SU-DHL-6 (cell line): Measurements from ENCODE around the gene PTGES2.

ENCODE experiments used
- H2AFZ ChIP-seq: fragments of 200-600 bp; sonication (generic); 2 replicates; pipeline ENCODE4 v1.6.1; 2014; ENCODE audit warnings: low read depth, mild to moderate bottlenecking, moderate library complexity, mixed read lengths, antibody characterized with exemption, low read length; ENCODE audit not compliant: severe bottlenecking
- H3F3A ChIP-seq: fragments of 200-600 bp; shearing (Covaris generic); 2 replicates; pipeline ENCODE4 v1.6.0; 2016; ENCODE audit warnings: antibody characterized with exemption, mild to moderate bottlenecking; ENCODE audit not compliant: insufficient read depth
- H3K27ac ChIP-seq: fragments of 200-600 bp; sonication (generic); 2 replicates; pipeline ENCODE4 v1.5.1; 2016; ENCODE audit warnings: low read depth, mild to moderate bottlenecking, low read length, moderate library complexity, mixed read lengths
- H3K27me3 ChIP-seq: fragments of 200-600 bp; sonication (generic), shearing (Covaris generic); 2 replicates; pipeline ENCODE4 v1.6.0; 2014; ENCODE audit warnings: mild to moderate bottlenecking, low read length
- H3K36me3 ChIP-seq: fragments of 200-600 bp; sonication (generic); 2 replicates; pipeline ENCODE4 v1.6.1; 2014; ENCODE audit warnings: mild to moderate bottlenecking, low read length, mixed read lengths
- H3K4me2 ChIP-seq: fragments of 300-600, 200-600 bp; shearing (Covaris generic), sonication (generic); 2 replicates; pipeline ENCODE4 v1.6.0; 2014; ENCODE audit warnings: low read length, low read depth, mild to moderate bottlenecking; ENCODE audit not compliant: poor library complexity, severe bottlenecking
- H3K4me3 ChIP-seq: fragments of 200-600 bp; sonication (generic); 2 replicates; pipeline ENCODE4 v1.5.1; 2014; ENCODE audit warnings: antibody characterized with exemption, low read length, mild to moderate bottlenecking, mixed read lengths; ENCODE audit not compliant: insufficient read depth, poor library complexity, severe bottlenecking
- H3K79me2 ChIP-seq: fragments of 200-600 bp; sonication (generic); 2 replicates; pipeline ENCODE4 v1.6.1; 2014; ENCODE audit warnings: mild to moderate bottlenecking, low read length, moderate library complexity; ENCODE audit not compliant: insufficient read depth
- H3K9ac ChIP-seq: fragments of 200-600 bp; sonication (generic); 2 replicates; pipeline ENCODE4 v1.7.0; 2014; ENCODE audit warnings: mild to moderate bottlenecking, low read length
- H3K9me2 ChIP-seq: fragments of 200-600 bp; sonication (generic); replicated peaks from 2 replicates; pipeline ENCODE4 v1.6.1; 2014; ENCODE audit warnings: low read length; ENCODE audit not compliant: insufficient read depth
- H3K9me3 ChIP-seq: fragments of 200-600 bp; sonication (generic); 2 replicates; pipeline ENCODE4 v1.6.1; 2014; ENCODE audit warnings: low read length, mixed read lengths; ENCODE audit not compliant: insufficient read depth
- H4K20me1 ChIP-seq: fragments of 200-600 bp; sonication (generic); 2 replicates; pipeline ENCODE4 v1.6.1; 2014; ENCODE audit warnings: low read depth, mild to moderate bottlenecking, antibody characterized with exemption, low read length, moderate library complexity, mixed read lengths
- EZH2phosphoT487 ChIP-seq: fragments of 200-600 bp; sonication (generic), shearing (Covaris generic); conservative IDR thresholded peaks from 2 replicates; pipeline ENCODE4 v1.6.1; 2018; ENCODE audit warnings: mild to moderate bottlenecking, antibody characterized with exemption, low read length, moderate library complexity, mixed read lengths
- TF ChIP-seq, protein P1 (sequence below): fragments of 200-600 bp; sonication (generic); IDR thresholded peaks from one replicate; pipeline ENCODE4 v1.5.1; 2017; ENCODE audit warnings: antibody characterized with exemption, mild to moderate bottlenecking, low read length, moderate library complexity; ENCODE audit not compliant: insufficient read depth, poor library complexity, severe bottlenecking

Gene PTGES2

DNA sequence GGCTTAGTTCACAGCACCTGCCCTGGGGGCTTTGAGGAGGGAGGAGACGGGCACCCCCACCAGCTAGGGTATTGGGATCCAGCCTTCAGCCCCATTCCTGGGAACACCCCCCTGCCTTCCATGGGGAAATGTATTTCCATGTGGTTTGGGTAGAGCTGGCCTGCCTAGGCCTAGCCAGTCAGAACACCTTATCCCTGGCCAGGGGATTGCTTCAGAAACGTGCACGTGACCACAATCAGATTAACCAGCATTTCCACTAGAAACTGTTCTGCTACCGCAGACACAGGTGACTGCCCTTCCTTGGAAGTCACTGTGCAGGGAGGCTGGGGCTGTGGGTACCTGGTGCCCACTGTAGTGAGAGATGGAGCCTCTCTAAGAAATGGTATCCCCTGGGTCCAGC, 46.5 kb upstream of the PTGES2 start:
- no peaks in the 10 kb centered on the region for H3K9me2 ChIP-seq
- no peak overlapping the region for H2AFZ ChIP-seq
- H3F3A ChIP-seq, result 0 out of 2 replicates have a peak, but pooled peaks cover 2% of the 10 kb centered on the region
- no peaks in the 10 kb centered on the region for H3K79me2 ChIP-seq
- H3K27me3 ChIP-seq, result no peaks in the 10 kb centered on the region
- H3K36me3 ChIP-seq, result peaks cover 3% of the 10 kb centered on the region; the same call in 1 of the 2 replicates
- no peak overlapping the region for H3K9ac ChIP-seq
- peaks cover 3% of the 10 kb centered on the region; the same call in 1 of the 2 replicates for H3K9me3 ChIP-seq
- no peak overlapping the region for H3K4me2 ChIP-seq
- no peak overlapping the region for H3K27ac ChIP-seq
- H4K20me1 ChIP-seq, result no peaks in the 10 kb centered on the region
- TF ChIP-seq, protein P1, sequence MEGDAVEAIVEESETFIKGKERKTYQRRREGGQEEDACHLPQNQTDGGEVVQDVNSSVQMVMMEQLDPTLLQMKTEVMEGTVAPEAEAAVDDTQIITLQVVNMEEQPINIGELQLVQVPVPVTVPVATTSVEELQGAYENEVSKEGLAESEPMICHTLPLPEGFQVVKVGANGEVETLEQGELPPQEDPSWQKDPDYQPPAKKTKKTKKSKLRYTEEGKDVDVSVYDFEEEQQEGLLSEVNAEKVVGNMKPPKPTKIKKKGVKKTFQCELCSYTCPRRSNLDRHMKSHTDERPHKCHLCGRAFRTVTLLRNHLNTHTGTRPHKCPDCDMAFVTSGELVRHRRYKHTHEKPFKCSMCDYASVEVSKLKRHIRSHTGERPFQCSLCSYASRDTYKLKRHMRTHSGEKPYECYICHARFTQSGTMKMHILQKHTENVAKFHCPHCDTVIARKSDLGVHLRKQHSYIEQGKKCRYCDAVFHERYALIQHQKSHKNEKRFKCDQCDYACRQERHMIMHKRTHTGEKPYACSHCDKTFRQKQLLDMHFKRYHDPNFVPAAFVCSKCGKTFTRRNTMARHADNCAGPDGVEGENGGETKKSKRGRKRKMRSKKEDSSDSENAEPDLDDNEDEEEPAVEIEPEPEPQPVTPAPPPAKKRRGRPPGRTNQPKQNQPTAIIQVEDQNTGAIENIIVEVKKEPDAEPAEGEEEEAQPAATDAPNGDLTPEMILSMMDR, result no peak
- TF ChIP-seq EZH2phosphoT487, result no peak
- H3K4me3 ChIP-seq, result no peak overlapping the region

DNA sequence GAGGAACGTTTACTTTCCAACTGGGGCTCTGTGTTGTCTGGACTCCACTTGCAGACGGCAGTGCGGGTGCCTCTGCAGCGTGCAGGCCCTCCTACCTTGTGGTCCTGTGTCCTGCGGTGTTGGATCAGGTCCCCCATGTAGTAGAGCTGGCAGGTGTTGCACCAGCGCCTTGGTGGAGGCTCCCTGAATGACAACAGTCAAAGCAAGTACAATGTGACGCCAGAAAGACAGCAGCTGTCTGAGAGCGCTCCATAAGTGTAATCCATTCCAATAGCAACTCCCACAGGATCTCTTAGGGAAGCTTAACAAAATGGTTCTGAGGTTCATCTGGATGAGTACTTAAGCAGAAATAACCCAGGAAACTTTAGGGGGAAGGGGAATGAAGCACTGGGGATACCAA, 42.4 kb upstream of the PTGES2 start:
- Histone ChIP-seq H3F3A (no peaks in the 10 kb centered on the region), H3K27ac (no peak overlapping the region), H3K9ac (no peak overlapping the region), H3K27me3 (no peaks in the 10 kb centered on the region), H3K4me2 (no peak overlapping the region), H2AFZ (no peak overlapping the region), H3K79me2 (no peaks in the 10 kb centered on the region), H4K20me1 (no peaks in the 10 kb centered on the region), H3K4me3 (no peak overlapping the region), H3K9me3 (no peaks in the 10 kb centered on the region), H3K36me3 (no peaks in the 10 kb centered on the region), H3K9me2 (no peaks in the 10 kb centered on the region)
- TF ChIP-seq, protein P1, result no peak
- no peak for TF ChIP-seq EZH2phosphoT487

DNA sequence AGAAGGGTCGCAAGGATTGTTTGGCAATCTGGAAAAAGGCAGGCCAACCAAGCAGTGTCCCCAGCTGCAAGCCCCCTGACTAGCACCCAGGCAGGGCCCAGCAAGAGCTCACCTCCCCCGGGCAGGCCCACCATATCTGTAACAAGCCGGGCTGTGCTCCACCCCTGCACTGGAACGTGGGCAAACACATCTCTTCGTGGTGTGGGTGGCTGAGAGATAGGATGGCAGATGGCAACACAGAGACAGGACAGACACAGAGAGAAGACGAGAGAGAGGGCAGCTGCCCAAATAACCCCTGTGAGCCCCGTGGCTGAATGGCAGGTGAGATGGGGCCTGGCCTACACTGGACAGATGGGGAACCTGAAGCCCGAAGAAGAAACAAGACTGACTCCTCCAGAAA, 42.0 kb upstream of the PTGES2 start:
- H3K9me2 ChIP-seq, result no peaks in the 10 kb centered on the region
- H3K4me2 ChIP-seq, result no peak overlapping the region
- H2AFZ ChIP-seq, result no peak overlapping the region
- H4K20me1 ChIP-seq, result no peaks in the 10 kb centered on the region
- H3K27ac ChIP-seq, result no peak overlapping the region
- H3K27me3 ChIP-seq, result no peaks in the 10 kb centered on the region
- TF ChIP-seq, protein P1, result no peak
- TF ChIP-seq EZH2phosphoT487, result no peak
- H3K36me3 ChIP-seq, result no peaks in the 10 kb centered on the region
- H3K79me2 ChIP-seq, result no peaks in the 10 kb centered on the region
- no peaks in the 10 kb centered on the region for H3F3A ChIP-seq
- no peaks in the 10 kb centered on the region for H3K9me3 ChIP-seq
- no peak overlapping the region for H3K4me3 ChIP-seq
- H3K9ac ChIP-seq, result no peak overlapping the region
